NB4 (cell line): ENCODE measurements around the gene CRTAC1.

ENCODE experiments used
- MAX ChIP-seq: IDR thresholded peaks from 2 replicates; pipeline ENCODE4 v1.6.1; 2011; ENCODE audit warnings: low read depth, low read length
- MYC ChIP-seq: IDR thresholded peaks from 2 replicates; pipeline ENCODE4 v1.6.1; 2011; ENCODE audit warnings: low read depth, low read length
- POLR2A ChIP-seq: IDR thresholded peaks from 2 replicates; pipeline ENCODE4 v1.6.1; 2011; ENCODE audit warnings: mild to moderate bottlenecking; ENCODE audit not compliant: insufficient read length; ENCODE audit errors: extremely low read depth
- TF ChIP-seq, protein P1 (sequence below): IDR thresholded peaks from one replicate; pipeline ENCODE4 v1.5.1; 2012; ENCODE audit warnings: low read depth, low read length

DNA sequence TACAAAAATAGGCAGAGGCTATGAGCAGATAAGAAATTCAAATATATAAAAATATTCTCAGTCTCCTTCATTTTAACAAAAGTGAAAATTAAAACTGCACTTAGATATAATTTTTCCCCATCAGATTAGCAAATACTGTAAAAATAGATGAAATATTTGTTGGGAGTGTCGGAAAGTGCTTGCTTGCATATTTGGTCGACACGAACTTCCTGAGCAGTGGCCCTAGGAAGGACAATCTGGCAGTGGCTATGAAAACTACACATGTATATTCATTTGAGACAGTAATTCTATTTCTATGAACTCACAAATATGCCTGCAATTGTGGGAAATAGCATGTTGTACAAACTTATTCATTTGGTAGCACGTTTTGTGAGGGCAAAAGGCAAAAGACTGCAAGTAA is 99.4 kb downstream of the CRTAC1 start:
- TF ChIP-seq, protein P1, sequence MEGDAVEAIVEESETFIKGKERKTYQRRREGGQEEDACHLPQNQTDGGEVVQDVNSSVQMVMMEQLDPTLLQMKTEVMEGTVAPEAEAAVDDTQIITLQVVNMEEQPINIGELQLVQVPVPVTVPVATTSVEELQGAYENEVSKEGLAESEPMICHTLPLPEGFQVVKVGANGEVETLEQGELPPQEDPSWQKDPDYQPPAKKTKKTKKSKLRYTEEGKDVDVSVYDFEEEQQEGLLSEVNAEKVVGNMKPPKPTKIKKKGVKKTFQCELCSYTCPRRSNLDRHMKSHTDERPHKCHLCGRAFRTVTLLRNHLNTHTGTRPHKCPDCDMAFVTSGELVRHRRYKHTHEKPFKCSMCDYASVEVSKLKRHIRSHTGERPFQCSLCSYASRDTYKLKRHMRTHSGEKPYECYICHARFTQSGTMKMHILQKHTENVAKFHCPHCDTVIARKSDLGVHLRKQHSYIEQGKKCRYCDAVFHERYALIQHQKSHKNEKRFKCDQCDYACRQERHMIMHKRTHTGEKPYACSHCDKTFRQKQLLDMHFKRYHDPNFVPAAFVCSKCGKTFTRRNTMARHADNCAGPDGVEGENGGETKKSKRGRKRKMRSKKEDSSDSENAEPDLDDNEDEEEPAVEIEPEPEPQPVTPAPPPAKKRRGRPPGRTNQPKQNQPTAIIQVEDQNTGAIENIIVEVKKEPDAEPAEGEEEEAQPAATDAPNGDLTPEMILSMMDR: no peak
- TF ChIP-seq POLR2A (no peak), MAX (no peak), MYC (no peak)
